ENCODE measurements around the gene DEDD. TPM values are rescaled to one million over a fixed set of nuclear protein-coding genes. Genes with fewer than 3 reads are reported as not detected.

Gene DEDD
- total RNA-seq, 1 donor from 2014 or later = 34.6 TPM

GRCh38 chr1:161157867-161158266, 25.4 kb upstream of the DEDD start:
- peaks cover 9% of the 10 kb centered on the region for H3K27me3 Mint-ChIP-seq (ENCODE audit: unreplicated experiment)
- H3K9me3 Mint-ChIP-seq (ENCODE audit: unreplicated experiment) = peaks cover 8% of the 10 kb centered on the region
- peaks cover 8% of the 10 kb centered on the region for H3K4me1 Mint-ChIP-seq (ENCODE audit: low read depth, unreplicated experiment)
- TF ChIP-seq CTCF (IDR thresholded peaks at IDR 0.05; ENCODE audit: partially characterized antibody, unreplicated experiment) = no peak
- peak overlapping the region; percentile 92 for H3K27ac Mint-ChIP-seq (ENCODE audit: unreplicated experiment)
- no peak for DNase-seq
- H3K4me3 Mint-ChIP-seq (ENCODE audit: unreplicated experiment) = no peak overlapping the region
- H3K36me3 Mint-ChIP-seq (ENCODE audit: unreplicated experiment) = no peaks in the 10 kb centered on the region

- Mint-ChIP-seq H3K9me3 (ENCODE audit: unreplicated experiment) (peaks cover 5% of the 10 kb centered on the region), H3K4me3 (ENCODE audit: unreplicated experiment) (peak within 1 kb of the TSS; percentile 99), H3K4me1 (ENCODE audit: low read depth, unreplicated experiment) (peaks cover 4% of the 10 kb centered on the region)
These were observed 21.3 kb upstream of the DEDD start, which contains the start of gene UFC1 for GRCh38 chr1:161153682-161154337. UFC1 (plus strand) TSS chr1:161153978; CDS start chr1:161153998, 20 bp downstream.

GRCh38 chr1:161153176-161153575, 20.7 kb upstream of the DEDD start:
- peak overlapping the region; percentile 99 for H3K4me3 Mint-ChIP-seq (ENCODE audit: unreplicated experiment)
- no peaks in the 10 kb centered on the region for H3K36me3 Mint-ChIP-seq (ENCODE audit: unreplicated experiment)
- no peak for DNase-seq
- peaks cover 3% of the 10 kb centered on the region for H3K9me3 Mint-ChIP-seq (ENCODE audit: unreplicated experiment)
- peak overlapping the region; percentile 100 for H3K27ac Mint-ChIP-seq (ENCODE audit: unreplicated experiment)
- peaks cover 2% of the 10 kb centered on the region for H3K4me1 Mint-ChIP-seq (ENCODE audit: low read depth, unreplicated experiment)
- TF ChIP-seq CTCF (IDR thresholded peaks at IDR 0.05; ENCODE audit: partially characterized antibody, unreplicated experiment) = no peak
- peaks cover 6% of the 10 kb centered on the region for H3K27me3 Mint-ChIP-seq (ENCODE audit: unreplicated experiment)

More at GRCh38 chr1:161153682-161154337, 21.3 kb upstream of the DEDD start, which contains the start of gene UFC1:
- DNase-seq = peak; percentile 74
- Mint-ChIP-seq H3K27ac (ENCODE audit: unreplicated experiment) (peak within 1 kb of the TSS; percentile 100), H3K27me3 (ENCODE audit: unreplicated experiment) (peaks cover 6% of the 10 kb centered on the region), H3K36me3 (ENCODE audit: unreplicated experiment) (no peaks in the 10 kb centered on the region)
- TF ChIP-seq CTCF (IDR thresholded peaks at IDR 0.05; ENCODE audit: partially characterized antibody, unreplicated experiment) = no peak

GRCh38 chr1:161145832-161146231, 13.4 kb upstream of the DEDD start:
- DNase-seq = no peak
- H3K4me3 Mint-ChIP-seq (ENCODE audit: unreplicated experiment) = no peak overlapping the region
- no peak for TF ChIP-seq CTCF (IDR thresholded peaks at IDR 0.05; ENCODE audit: partially characterized antibody, unreplicated experiment)
- no peak overlapping the region for H3K27ac Mint-ChIP-seq (ENCODE audit: unreplicated experiment)
- peaks cover 2% of the 10 kb centered on the region for H3K4me1 Mint-ChIP-seq (ENCODE audit: low read depth, unreplicated experiment)
- no peaks in the 10 kb centered on the region for H3K9me3 Mint-ChIP-seq (ENCODE audit: unreplicated experiment)
- H3K27me3 Mint-ChIP-seq (ENCODE audit: unreplicated experiment) = no peaks in the 10 kb centered on the region
- no peaks in the 10 kb centered on the region for H3K36me3 Mint-ChIP-seq (ENCODE audit: unreplicated experiment)

- Mint-ChIP-seq H3K27ac (ENCODE audit: unreplicated experiment) (no peak overlapping the region), H3K9me3 (ENCODE audit: unreplicated experiment) (peaks cover 2% of the 10 kb centered on the region), H3K4me3 (ENCODE audit: unreplicated experiment) (no peak overlapping the region), H3K4me1 (ENCODE audit: low read depth, unreplicated experiment) (no peaks in the 10 kb centered on the region), H3K36me3 (ENCODE audit: unreplicated experiment) (no peaks in the 10 kb centered on the region), H3K27me3 (ENCODE audit: unreplicated experiment) (no peaks in the 10 kb centered on the region)
- TF ChIP-seq CTCF (IDR thresholded peaks at IDR 0.05; ENCODE audit: partially characterized antibody, unreplicated experiment) = no peak
- DNase-seq = no peak
These were observed 8.4 kb upstream of the DEDD start for GRCh38 chr1:161140755-161141400.
